HG03159 (cell line): ENCODE results near the gene TRAPPC3.

Experiments
- ATAC-seq: cut with Tn5 transposase; IDR thresholded peaks from one replicate; pipeline ENCODE4 v1.9.1; 2021; ENCODE audit warnings: mild to moderate bottlenecking, moderate library complexity; ENCODE audit not compliant: unreplicated experiment

TRAPPC3 gene

DNA sequence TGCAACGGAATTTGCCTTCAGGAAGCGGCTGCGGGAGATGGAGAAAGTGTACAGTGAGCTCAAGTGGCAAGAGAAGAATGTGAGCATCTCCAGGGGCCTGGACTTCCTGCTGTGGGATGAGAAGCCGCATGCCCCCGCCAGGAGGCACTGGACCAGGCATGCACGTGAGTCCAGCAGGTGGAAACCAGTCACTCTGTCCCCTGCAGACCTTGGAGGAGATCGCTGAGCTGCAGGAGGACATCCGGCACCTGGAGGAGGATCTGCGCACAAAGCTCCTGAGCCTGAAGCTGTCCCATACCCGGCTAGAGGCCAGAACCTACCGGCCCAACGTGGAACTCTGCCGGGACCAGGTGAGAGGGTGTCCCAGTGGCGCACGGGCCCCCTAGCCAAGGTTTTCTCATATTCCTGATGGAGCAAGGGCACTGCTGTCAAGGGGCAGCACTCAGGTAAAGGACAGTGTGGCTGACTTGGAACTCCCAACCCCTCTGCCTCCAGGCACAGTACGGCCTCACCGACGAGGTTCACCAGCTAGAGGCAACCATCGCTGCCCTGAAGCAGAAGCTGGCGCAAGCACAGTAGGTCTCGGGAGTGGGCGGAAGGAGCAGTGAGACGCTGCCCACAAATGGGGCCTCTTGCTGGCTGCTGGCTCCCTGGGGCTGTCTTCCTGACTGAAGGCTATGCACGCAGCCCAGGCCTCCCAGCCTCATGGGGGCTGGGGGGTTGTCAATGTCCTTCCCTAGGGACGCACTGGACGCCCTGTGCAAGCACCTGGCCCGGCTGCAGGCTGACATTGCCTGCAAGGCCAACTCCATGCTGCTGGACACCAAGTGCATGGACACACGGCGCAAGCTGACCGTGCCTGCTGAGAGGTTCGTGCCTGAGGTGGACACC is 61.8 kb downstream of the TRAPPC3 start:
- no peak for ATAC-seq
